CD4-positive, alpha-beta T cell treated with Interleukin-17A for 4 hours (primary cell): Measurements from ENCODE around the gene PCDH9.
"Not testable (repeated sequence)": the region's sequence is repeated elsewhere in the genome, so short reads cannot be mapped to it uniquely, and the experiment has no call there.

ENCODE experiments used
- DNase-seq: peaks from one replicate; pipeline ENCODE4 v3.0.0-alpha.2; 2020; ENCODE audit warnings: mixed read lengths

PCDH9 gene

DNA sequence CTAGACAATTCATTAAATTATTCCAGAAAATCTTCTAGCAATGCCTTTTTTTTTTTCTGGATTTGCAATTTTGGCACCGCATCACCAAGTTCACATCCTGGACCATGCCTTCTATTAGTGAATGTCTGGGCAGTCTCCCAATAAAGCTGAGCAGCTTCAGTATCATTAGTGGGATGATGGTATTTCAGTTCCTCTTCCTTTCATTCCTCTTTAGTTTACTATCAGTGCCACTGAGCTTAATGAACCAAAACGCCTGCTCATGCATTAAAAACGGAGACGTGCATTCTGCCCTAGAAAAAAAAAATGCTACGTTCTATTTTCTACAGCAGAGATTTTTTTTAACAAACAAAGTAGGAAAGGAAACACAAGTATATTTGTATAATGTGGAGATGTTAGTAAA is 343.0 kb downstream of the PCDH9 start:
- no peak for DNase-seq

DNA sequence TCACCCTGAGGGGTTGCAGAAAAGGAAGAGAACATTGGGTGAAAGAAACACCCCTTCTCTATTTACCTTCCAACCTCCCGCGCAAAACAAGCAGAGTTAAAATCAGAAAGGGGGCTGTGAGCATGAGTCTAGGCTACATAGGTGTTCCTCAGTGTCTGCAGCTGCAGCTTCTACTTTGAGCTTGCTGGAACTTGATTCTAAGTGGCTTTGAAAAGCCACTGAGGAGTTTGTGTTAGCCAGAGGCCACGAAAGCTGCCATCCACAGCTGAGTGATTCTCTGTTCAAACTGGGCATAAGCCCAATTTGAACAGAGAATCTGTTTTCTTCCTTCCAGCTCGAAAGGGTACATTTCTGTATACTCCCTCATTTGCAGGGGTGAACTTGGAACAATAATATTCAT is 343.9 kb downstream of the PCDH9 start:
- no peak for DNase-seq

DNA sequence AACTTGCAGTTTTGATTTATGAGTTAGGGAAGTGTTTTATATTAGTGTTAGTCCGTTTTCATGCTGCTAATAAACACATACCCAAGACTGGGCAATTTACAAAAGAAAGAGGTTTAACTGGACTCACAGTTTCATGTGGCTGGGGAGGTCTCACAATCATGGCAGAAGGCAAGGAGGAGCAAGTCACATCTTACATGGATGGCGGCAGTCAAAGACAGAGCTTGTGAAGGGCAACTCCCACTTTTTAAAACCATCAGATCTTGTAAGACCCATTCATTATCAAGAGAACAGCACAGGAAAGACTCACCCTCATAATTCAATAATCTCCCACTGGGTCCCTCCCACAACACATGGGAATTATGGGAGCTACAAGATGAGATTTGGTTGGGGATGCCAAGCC is 349.0 kb downstream of the PCDH9 start:
- DNase-seq: not testable (repeated sequence)

DNA sequence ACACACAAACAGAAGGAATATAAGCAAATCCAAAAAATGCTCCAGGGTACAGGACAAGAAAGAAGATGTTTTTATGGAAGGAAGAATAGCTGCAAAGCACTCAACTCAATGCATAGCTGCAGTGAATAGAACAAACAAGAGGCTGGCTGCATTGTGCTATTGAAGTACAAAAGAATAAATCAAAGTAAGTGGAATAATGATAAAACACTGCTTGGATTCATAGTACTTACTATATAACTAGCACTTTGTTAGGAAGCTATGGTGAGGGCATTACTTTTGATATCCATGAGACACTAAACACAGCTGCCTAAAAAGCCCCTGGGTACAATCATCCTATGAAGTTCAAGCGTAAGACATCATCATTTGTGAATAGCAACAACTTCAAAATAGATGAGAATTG is 350.1 kb downstream of the PCDH9 start:
- DNase-seq: no peak

DNA sequence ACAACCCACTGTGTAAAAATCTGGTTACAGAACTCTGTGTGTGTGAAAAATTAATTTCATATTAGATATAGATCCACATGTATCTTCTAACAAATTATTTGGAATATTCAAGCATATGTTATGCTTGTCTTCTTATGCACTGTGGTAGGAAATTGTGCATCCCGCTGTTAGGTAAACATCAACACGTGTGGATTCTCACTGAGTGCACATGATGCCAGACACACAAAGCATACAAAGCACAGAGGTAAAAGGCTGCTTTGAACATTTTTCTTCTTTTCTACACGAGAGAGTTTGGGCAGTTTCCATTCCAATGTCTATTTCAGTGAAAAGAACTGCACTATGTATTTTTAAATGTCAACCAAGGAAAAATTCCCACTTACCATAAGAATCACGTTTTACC is 354.9 kb downstream of the PCDH9 start:
- no peak for DNase-seq

DNA sequence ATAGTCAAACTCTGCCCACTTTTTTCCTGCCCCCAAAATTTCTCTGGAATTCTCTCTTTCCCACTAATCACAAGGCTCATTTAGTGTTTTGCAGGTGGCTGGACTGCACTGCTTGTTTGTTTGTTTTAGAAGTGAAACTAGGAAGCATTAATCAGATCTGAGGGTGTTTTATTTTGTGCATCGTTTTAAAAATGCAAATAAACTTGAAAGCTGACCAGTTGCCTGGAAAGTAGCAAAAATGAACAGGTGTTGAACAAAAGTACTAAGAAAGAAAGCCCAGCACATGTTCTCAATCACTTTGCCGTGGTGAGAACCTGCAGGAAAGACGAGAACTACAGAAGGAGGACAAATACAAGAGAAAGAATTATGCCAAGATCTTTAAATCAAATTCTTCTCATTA is 365.5 kb downstream of the PCDH9 start:
- no peak for DNase-seq

DNA sequence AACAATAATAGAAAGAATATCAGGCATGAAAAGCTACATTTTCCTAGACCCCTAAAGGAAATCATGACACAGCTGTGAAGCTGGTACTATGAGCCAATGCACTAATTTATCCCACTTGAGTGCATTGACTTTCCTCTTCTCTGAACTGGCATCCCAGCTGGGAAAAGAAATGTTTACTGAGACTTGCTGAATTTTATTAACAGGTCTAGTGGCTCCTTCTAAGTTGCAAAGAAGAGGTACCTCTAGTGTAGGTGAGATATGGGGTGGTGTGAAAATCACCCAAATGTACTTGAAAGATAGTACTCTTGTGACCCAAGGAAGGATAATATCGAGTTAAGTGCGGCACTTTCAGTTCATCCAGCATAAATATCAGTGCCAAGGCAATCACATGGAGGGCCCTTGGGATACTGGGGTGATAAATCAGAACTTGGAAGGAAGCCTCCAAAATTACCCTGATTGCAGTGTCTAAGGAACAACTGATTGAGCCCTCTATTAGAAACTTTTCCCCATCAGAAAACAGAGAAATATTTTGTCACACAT is 369.2 kb downstream of the PCDH9 start:
- no peak for DNase-seq

DNA sequence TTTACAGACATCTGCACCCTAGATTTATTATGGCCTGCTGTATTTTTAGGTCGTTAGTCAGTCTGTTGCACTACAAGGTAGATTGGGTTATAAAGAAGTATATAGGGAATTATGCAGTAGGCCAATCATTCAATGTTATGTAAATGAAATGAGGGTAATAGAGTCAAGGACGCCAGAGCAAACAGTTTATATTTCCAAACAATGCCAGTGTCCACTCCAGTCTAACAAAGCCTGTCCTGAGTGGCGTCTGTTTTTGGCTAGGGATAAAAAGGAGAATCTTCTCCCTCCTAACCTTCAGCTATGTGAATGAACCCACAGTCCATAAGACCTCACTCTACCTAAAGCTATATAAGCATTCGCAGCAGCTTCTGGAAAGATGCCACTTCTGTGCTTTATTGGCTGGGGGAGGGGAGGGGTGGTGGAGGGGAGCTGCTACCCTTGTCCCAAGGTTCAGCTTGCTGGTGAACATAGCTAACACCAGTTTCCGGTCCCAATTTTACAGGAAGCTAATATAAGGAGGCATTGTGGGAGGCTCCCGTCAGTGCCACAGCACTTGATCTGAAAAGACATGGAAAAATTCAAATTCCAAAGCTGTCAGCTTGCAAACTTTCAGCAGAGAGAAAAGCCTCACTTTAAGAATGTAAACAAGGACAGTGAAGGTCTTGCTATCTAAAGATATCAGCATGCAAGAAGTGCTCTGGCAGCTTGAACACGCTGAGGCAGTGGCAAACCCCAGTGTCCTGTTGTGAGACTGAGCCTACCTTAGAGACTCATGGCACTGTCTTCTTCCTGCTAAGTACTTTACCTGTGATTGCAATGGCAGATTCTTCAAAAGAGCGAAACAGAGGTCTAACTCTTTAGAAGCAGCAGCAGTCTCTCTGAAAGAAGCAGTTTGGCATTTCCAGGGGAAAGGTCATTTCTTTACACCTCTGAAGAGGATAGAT is 369.9 kb downstream of the PCDH9 start:
- DNase-seq: no peak

DNA sequence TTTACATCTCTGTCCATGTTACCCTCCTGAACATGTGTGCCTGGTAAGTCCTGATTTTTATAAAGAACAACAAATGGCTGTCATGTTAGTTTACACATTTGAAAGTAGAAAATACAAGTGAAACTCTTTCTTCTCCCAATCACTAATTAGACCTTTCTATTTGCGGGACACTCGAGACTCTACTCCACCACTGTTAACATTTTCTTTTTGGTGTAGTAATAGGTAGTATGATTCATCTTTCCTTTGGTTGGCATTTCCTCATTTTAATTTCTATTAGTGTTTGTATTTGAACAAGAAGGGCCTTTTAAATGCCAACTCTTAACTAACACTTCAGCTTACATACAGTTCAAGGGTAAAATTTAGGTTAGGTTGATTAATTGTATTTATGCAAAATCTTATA is 371.1 kb downstream of the PCDH9 start:
- DNase-seq: no peak

DNA sequence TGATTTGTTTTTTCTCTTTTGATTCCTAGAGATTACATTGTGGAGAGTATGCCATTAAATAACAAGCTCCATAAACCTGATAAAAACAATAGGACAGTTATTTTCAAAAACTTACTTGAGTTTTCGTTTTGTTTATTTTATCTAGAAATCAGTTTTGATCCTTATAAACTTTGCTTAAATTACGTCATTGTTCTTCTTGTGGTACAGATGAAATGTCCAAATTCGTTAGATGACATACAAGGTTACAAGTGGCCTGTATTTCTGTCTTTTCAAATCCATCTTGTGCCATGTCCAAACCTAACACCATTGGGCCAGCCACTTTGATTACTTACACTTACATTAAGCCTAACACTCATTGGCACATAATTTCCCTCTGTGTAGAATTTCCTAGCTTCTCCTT is 372.0 kb downstream of the PCDH9 start:
- no peak for DNase-seq

DNA sequence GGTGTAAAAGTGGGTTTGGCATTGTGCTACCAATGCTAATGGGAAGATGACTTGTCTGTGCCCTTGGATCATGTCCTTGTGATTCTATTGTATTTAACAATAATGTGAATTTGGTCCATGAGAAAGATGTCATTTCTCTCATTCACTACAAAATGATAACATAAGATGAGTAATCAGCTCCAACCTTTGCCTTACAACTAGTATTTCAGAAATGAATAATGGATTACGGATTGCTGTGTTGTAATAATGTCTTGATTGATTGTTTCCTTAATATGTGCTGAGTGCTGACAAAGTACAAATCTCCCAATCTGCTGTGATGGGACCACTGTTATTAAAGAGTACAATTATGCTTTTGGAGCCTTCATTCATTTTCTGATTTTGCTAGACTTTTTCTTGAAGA is 375.0 kb downstream of the PCDH9 start:
- DNase-seq: no peak

DNA sequence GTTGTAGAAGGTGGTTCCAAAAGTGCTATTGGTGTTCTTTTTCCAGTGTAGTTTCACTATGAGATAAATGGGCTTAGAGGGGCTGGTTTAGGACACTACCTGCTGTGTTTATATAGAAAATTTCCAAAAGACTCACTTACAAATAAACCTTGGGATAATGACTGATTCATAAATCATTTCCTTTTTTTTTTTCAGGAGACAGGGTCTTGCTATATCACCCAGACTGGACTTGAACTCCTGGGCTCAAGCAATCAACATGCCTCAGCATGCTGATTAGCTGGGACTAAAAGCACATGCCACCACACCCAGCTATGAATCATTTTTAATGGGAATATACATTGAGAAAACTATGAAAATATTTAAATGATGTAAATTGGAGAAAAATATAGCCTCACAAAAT is 376.6 kb downstream of the PCDH9 start:
- DNase-seq: no peak

DNA sequence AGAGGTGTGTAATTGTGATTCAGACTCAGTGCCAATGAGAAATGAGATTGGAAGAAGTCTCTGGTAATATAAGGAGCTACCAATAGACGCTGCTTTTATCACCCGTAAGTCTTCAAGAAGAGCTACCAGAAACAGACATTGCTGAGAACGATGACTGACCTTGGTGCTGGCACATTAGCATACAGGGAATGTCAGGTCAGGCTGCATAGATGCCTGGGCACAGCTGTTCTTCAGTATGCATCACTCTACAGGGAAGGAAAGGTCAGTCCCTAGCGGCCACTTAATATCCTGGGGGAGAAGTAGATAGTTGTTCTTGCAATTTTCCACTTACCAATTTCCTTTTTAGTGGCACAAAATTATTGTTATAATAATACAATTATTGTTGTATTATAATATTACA is 380.4 kb downstream of the PCDH9 start:
- DNase-seq: no peak

DNA sequence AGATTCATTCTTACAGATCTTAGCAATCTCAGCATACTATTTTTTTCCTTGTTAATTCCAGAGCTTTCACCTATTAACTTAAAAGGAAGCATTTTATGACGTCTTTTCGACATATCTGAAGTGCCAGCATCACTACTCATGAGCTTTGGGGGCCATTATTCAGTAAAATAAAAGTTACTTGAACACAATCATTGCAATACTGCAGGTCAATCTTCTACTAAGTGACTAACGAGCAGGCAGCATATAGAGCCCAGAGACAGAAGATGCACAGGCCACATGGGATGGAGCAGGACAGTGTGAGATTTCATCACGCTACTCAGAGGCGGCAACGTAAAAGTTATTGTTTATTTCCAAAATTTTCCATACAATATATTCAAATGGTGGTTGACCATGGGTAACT is 382.6 kb downstream of the PCDH9 start:
- DNase-seq: no peak

DNA sequence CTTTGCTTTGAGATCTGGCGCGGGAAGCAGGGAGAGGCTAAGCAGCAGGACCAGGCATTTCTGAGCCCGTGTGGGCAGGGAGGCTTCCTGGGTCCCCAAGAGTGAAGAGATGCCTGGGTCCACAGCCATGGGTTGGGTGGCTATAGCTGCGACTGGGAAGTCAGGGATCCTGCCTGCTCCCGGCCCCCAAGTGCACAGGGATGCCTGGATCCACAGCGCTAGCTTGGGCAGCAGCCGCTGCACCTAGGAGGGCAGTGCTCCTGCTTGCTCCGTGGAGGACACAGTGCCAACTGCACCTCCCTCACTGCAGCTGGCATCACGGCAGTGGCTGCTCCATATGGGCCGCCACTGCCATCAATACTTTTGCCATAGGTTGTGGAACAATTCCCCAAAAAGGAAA is 384.7 kb downstream of the PCDH9 start:
- no peak for DNase-seq

DNA sequence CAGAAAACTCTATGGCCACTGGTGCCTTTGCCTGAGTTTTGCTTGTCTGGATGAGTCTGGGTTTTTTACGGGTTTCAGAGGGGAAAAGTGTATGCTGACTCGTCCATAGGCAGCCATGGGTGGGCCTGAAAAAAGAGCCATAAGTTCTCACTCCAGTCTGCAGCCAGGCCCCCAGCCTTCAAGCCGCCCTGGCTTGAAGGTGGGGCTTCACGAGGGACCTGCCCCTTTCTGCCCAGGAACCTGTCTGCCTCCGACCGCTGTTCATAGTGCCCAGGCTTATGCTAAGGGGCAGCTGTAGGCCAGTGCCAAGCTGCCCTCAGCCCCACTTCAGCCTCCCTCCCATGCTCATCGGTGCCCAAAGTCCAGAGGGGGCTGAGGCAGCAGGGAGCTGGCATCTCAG is 385.2 kb downstream of the PCDH9 start:
- no peak for DNase-seq

DNA sequence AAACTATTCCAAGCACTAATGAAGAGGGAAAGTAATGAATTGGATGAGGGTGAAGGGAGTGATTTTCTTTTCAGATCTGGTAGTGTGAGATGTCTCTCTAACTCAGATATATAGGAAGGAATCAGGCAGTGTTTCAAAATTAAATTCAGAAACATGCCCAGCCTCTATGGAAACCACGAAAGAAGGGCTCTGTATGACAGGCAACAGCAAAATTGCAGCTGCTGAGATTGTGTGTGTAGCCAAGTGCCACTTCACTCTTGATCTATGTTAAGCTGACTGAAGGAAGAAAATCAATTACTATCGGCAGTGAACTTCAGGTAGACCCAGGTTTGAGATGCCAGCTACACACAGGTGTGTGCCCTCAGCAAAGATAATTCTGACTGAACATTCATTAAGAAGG is 387.4 kb downstream of the PCDH9 start:
- no peak for DNase-seq

DNA sequence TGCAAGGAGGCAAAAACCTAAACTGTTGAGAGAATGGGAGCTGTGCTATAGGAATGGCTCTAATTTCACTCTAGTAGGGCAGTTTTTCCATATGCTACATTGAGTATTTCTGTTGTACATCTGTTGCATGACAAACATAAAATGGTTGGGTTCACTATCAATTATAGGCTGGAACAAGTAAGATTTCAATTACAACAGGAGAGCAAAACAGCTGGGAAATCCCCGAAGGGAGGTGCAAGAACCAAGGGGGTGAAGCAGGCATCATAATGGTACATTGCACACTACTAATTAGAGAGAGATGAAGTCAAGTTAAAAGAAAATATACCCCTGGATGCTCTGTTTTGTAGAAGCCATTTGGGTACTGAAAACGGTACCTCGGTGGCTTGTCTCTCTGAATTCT is 389.5 kb downstream of the PCDH9 start:
- DNase-seq: no peak

DNA sequence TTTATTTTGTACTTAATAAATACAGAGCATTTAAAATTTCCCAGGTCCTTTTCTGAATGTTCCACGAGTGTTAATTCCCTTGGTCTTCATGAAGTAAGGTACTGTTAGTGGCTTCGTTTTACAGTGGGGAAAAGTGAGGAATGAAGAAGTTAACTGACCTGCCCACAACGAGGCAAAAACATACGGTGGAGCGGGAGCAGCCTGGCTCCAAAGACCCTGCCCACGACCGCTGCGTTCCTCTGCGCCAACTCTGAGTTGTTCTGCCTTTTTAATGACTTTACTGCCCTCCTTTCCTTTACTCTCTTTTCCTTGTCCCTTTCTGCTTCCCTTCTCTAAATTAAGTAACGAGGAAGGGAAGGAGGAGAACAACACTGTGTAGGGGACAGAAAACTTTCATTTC is 392.9 kb downstream of the PCDH9 start:
- no peak for DNase-seq

DNA sequence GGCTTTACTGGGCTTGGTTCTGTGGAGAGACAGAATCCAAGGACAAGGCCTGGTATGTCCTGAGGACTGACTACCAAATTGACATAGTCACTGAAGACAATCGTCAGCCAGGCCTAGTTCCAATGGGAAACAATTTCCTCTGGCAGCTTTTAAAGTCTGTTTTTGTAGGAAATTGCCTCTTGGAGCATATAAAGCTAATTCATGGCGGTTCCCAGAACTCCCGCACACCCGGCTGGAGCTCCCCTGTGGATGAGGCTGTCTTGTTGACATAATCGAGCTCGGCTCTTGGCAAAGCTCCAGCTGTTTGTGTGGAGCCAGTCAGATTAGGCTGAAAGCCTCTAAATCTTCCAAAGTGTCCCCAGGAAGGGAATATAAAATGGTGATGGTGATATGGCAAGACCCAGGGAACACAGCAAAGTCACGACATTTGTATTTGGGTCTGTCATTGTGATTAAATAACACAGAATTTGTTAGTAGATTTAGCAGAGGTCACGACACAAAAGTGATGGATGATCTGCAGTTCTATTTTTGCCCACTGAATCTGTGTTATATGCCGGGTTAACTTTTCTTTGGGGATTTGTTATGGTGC is 395.0 kb downstream of the PCDH9 start:
- no peak for DNase-seq

DNA sequence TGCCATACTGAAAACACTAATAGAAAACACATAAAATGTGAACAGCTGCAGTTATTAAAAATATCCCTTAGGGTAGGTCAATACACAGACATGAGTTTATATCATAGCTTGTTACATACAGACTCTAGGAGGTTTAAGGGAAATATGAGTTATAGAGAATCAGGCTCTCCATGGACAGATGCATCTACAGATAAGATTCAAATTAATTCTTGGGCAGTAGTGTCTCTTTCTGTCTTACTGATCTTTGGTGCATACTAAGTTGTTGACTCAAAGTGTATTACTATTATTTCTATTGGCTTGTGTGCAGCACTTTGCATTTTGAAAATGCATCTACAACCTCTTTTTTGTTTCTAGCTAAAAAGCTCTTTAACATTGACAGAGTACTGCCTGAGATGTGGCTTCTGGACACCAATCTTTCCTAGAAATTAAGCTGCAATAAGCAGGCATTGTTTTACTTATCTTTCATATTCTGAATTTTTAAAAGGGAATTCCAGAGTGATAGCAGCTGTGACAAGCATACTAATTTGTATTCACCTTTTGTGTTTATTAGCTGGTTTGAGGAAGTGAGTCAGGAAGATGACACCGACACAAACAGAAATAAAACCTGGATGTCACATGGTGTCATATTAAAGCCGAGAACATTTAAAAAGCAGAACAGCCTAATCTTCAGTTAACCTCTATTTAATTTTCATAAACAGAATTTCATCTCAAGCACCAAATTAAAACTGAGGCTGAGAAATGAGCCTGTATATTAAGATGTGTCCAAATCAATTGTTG is 399.0 kb downstream of the PCDH9 start:
- no peak for DNase-seq

DNA sequence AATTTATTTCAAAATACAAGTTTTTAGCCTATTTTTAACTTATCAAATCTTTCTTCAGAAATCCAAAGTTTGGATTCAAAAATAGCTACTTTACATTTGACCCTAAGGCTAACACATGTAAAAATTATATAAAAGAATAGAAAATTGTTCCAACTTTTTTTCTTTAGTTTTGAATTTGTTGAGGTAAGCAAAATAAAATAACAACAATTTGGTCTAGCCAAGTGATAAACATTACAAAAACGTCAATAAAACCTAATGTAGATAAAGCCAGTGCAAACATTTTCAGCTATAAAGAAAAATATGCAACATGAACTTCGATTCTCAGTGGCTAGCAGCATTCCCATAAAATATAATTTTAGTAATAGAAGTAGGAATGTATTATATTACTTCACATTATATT is 400.3 kb downstream of the PCDH9 start:
- DNase-seq: no peak

DNA sequence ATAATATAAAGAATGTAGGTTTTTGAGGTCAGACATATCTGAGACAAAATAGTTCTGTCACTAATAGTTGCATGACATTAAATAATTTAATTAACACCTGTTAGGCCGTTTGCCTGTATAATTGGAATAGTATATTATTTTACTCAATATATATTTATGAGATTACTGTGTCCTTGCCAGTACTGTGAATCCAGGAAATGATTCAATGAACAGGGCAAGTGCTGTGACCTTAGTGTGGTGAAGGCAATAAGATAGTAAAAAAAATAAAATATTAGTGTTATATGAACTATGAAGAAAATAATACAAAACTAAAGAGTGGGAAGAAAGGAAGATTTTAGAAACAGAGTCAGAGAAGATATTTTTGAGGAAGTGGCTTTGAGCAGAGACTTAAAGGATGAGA is 403.7 kb downstream of the PCDH9 start:
- DNase-seq: no peak

DNA sequence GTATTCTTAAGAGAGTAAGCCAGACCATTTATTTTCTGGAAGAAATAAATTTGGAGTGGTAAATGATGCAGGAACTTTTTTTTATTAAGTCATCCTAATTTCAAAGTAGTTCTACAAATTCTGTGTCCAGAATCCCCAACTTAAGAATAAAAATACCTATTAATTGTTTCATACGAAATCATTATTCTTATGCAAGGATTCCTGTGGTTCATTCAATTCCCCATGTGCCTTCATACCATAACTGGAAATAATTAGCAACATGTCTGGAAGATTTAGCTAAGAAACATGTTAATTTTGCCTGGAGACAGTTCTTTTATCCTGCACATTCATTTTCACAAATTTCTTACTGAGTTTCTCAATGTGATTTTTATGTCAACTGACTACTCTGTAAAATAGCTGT is 408.6 kb downstream of the PCDH9 start:
- DNase-seq: no peak
